HepG2 (cell line): Measurements from ENCODE around the gene KIF19. TPM values are rescaled to one million over a fixed set of nuclear protein-coding genes. Genes with fewer than 3 reads are reported as not detected.

ENCODE experiments used
- ATF2 ChIP-seq: sonication (generic); formaldehyde crosslinking; IDR thresholded peaks from 2 replicates; pipeline ENCODE4 v1.4.0; 2020; ENCODE audit warnings: missing genetic modification reagents
- CTCF ChIP-seq: sonication (generic); formaldehyde crosslinking; IDR thresholded peaks from 2 replicates; pipeline ENCODE4 v1.5.0; 2020; ENCODE audit warnings: mild to moderate bottlenecking, missing genetic modification reagents, moderate library complexity
- DDIT3 ChIP-seq: sonication (generic); formaldehyde crosslinking; IDR thresholded peaks from 2 replicates; pipeline ENCODE4 v1.4.0; 2020; ENCODE audit warnings: mild to moderate bottlenecking, missing genetic modification reagents
- FOXO1 ChIP-seq: sonication (generic); formaldehyde crosslinking; IDR thresholded peaks from 2 replicates; pipeline ENCODE4 v1.4.0; 2020; ENCODE audit warnings: missing genetic modification reagents
- HOXA9 ChIP-seq: sonication (generic); formaldehyde crosslinking; IDR thresholded peaks from 2 replicates; pipeline ENCODE4 v1.8.1; 2022; ENCODE audit warnings: missing genetic modification reagents, mild to moderate bottlenecking, moderate library complexity, borderline replicate concordance
- KMT2A ChIP-seq: sonication (generic); formaldehyde crosslinking; IDR thresholded peaks from 2 replicates; pipeline ENCODE4 v1.4.0; 2020; ENCODE audit warnings: missing genetic modification reagents
- MIER2 ChIP-seq: IDR thresholded peaks from 2 replicates; pipeline ENCODE4 v1.6.1; 2016; ENCODE audit warnings: missing biosample characterization, missing genetic modification reagents
- NCOA5 ChIP-seq: sonication (generic); formaldehyde crosslinking; IDR thresholded peaks from 2 replicates; pipeline ENCODE4 v1.4.0; 2020; ENCODE audit warnings: missing genetic modification reagents
- NCOR1 ChIP-seq: fragments of 200-600 bp; sonication (generic); IDR thresholded peaks from 2 replicates; pipeline ENCODE4 v1.7.0; 2017; ENCODE audit warnings: antibody characterized with exemption, low read length, borderline replicate concordance
- REL ChIP-seq: sonication (generic); formaldehyde crosslinking; conservative IDR thresholded peaks from 2 replicates; pipeline ENCODE4 v1.8.0; 2022; ENCODE audit warnings: mild to moderate bottlenecking, missing genetic modification reagents, moderate library complexity
- SMAD3 ChIP-seq: sonication (generic); formaldehyde crosslinking; IDR thresholded peaks from 2 replicates; pipeline ENCODE4 v1.4.0; 2020; ENCODE audit warnings: missing genetic modification reagents
- SMYD3 ChIP-seq: sonication (generic); formaldehyde crosslinking; IDR thresholded peaks from 2 replicates; pipeline ENCODE4 v1.8.1; 2023; ENCODE audit warnings: mild to moderate bottlenecking, missing genetic modification reagents
- ZNF224 ChIP-seq: sonication (generic); formaldehyde crosslinking; IDR thresholded peaks from 2 replicates; pipeline ENCODE4 v1.5.0; 2020; ENCODE audit warnings: mild to moderate bottlenecking, missing genetic modification reagents
- ZNF263 ChIP-seq: sonication (generic); formaldehyde crosslinking; IDR thresholded peaks from 2 replicates; pipeline ENCODE4 v1.4.0; 2020; ENCODE audit warnings: missing genetic modification reagents
- ZNF550 ChIP-seq: sonication (generic); formaldehyde crosslinking; IDR thresholded peaks from 2 replicates; pipeline ENCODE4 v1.4.0; 2020; ENCODE audit warnings: mild to moderate bottlenecking, missing genetic modification reagents, borderline replicate concordance
- ZNF567 ChIP-seq: sonication (generic); formaldehyde crosslinking; IDR thresholded peaks from 2 replicates; pipeline ENCODE4 v1.8.1; 2023; ENCODE audit warnings: mild to moderate bottlenecking, missing genetic modification reagents, borderline replicate concordance
- ZNF740 ChIP-seq: sonication (generic); formaldehyde crosslinking; IDR thresholded peaks from 2 replicates; pipeline ENCODE4 v1.4.0; 2020; ENCODE audit warnings: missing genetic modification reagents
- ZNF780A ChIP-seq: sonication (generic); formaldehyde crosslinking; IDR thresholded peaks from 2 replicates; pipeline ENCODE4 v1.8.0; 2022; ENCODE audit warnings: mild to moderate bottlenecking, missing genetic modification reagents, moderate library complexity
- ZNF782 ChIP-seq: sonication (generic); formaldehyde crosslinking; IDR thresholded peaks from 2 replicates; pipeline ENCODE4 v1.4.0; 2020; ENCODE audit warnings: missing genetic modification reagents, mild to moderate bottlenecking, borderline replicate concordance
- ZXDC ChIP-seq: sonication (generic); formaldehyde crosslinking; IDR thresholded peaks from 2 replicates; pipeline ENCODE4 v1.5.0; 2020; ENCODE audit warnings: mild to moderate bottlenecking, missing genetic modification reagents
- polyA plus RNA-seq, 8 experiments: library from polyadenylated mRNA; depleted of rRNA in 3 of 8; stranded (reverse) in 7 of 8; unstranded in 1 of 8; fragments of >200 nt; fragmentation: Illumina TruSeq in 4 of 8; extraction: Trizol in 4 of 8; gene quantifications; 2 replicates each; pipeline versions ENCODE4 v1.2.1 to v1.2.3, GENCODE V29; 2011 to 2016; ENCODE audit warnings: low read depth in 4 of 8, missing spikeins in 1 of 8, mixed read lengths in 1 of 8; ENCODE audit not compliant: insufficient read depth in 1 of 8
- total RNA-seq, 5 experiments: library from RNA; depleted of rRNA; stranded (reverse); fragments of >200 nt; fragmentation: Illumina TruSeq; extraction: Trizol; gene quantifications; 2 replicates each; pipeline ENCODE4 v1.2.3, GENCODE V29; 2016; ENCODE audit warnings: low read depth in 1 of 5

Gene KIF19
- total and polyA plus RNA-seq, 2 of the 13 experiments (the other 11 are each of a cell fraction or from before 2014, with no cell fraction given) = not detected

- TF ChIP-seq NCOA5 (CRISPR knock-in tag) = no peak
- TF ChIP-seq CTCF (CRISPR knock-in tag) = peak; percentile 100
- peak; percentile 61; the same call in 1 of the 2 replicates for TF ChIP-seq ZNF782 (CRISPR knock-in tag)
- TF ChIP-seq KMT2A = no peak
- peak; percentile 49; the same call in 1 of the 2 replicates for TF ChIP-seq ZNF740 (CRISPR knock-in tag)
- TF ChIP-seq ZXDC (CRISPR knock-in tag) = no peak
- TF ChIP-seq MIER2 = peak; percentile 30; the same call in 1 of the 2 replicates
- no peak for TF ChIP-seq ZNF550 (CRISPR knock-in tag)
- no peak for TF ChIP-seq HOXA9 (CRISPR knock-in tag)
- no peak for TF ChIP-seq ZNF780A
- no peak for TF ChIP-seq ZNF224
- TF ChIP-seq SMYD3 = no peak
- TF ChIP-seq FOXO1 (CRISPR knock-in tag) = peak; percentile 52; the same call in 1 of the 2 replicates
- no peak for TF ChIP-seq REL (CRISPR knock-in tag)
- TF ChIP-seq ATF2 (CRISPR knock-in tag) = peak; percentile 54; the same call in 1 of the 2 replicates
- TF ChIP-seq DDIT3 (CRISPR knock-in tag) = no peak
- TF ChIP-seq NCOR1 = no peak
- 0 out of 2 replicates have a peak, but pooled peaks have one; percentile 52 for TF ChIP-seq SMAD3
- 0 out of 2 replicates have a peak, but pooled peaks have one; percentile 39 for TF ChIP-seq ZNF263 (CRISPR knock-in tag)
- TF ChIP-seq ZNF567 = peak; percentile 76; the same call in 1 of the 2 replicates
These were observed 53.6 kb downstream of the KIF19 start (continued) for GRCh38 chr17:74379495-74380085.
